HepG2 (cell line): ENCODE data around the gene SMAD6. TPM values are rescaled to one million over a fixed set of nuclear protein-coding genes. Genes with fewer than 3 reads are reported as not detected.
A peak's percentile ranks its signal among the peaks of the same experiment; 100 is the strongest.

Experiments
- E2F5 ChIP-seq: sonication (generic); formaldehyde crosslinking; conservative IDR thresholded peaks from 2 replicates; pipeline ENCODE4 v1.4.0; 2020; ENCODE audit warnings: missing genetic modification reagents
- FOSL1 ChIP-seq: sonication (generic); formaldehyde crosslinking; IDR thresholded peaks from 2 replicates; pipeline ENCODE4 v1.9.0; 2021; ENCODE audit warnings: missing genetic modification reagents, borderline replicate concordance
- MIXL1 ChIP-seq: IDR thresholded peaks from 2 replicates; pipeline ENCODE4 v1.6.1; 2016
- NR2C2 ChIP-seq: sonication (generic); formaldehyde crosslinking; IDR thresholded peaks from 2 replicates; pipeline ENCODE4 v1.4.0; 2020; ENCODE audit warnings: missing genetic modification reagents, mild to moderate bottlenecking, moderate library complexity, borderline replicate concordance
- PHF8 ChIP-seq: sonication (generic); formaldehyde crosslinking; IDR thresholded peaks from 2 replicates; pipeline ENCODE4 v1.5.0; 2020; ENCODE audit warnings: missing genetic modification reagents
- PTBP1 ChIP-seq: fragments of 200-400 bp; formaldehyde crosslinking; IDR thresholded peaks from 2 replicates; pipeline ENCODE4 v1.6.1; 2018; ENCODE audit warnings: low read length, low read depth; ENCODE audit not compliant: poor library complexity, severe bottlenecking
- RBM39 ChIP-seq: fragments of 200-400 bp; formaldehyde crosslinking; IDR thresholded peaks from one replicate; pipeline ENCODE4 v1.6.1; 2018; ENCODE audit warnings: antibody characterized with exemption, mild to moderate bottlenecking, low read depth, low read length; ENCODE audit not compliant: poor library complexity, severe bottlenecking
- ZBTB40 ChIP-seq, 2 experiments: fragments of 450-650 bp in 1 of 2; sonication (generic) in 1 of 2; formaldehyde crosslinking in 1 of 2; IDR thresholded peaks; 2 replicates each; pipeline versions ENCODE4 v1.6.1 to v1.8.0; 2016 to 2022; ENCODE audit warnings: antibody characterized with exemption in 1 of 2, mild to moderate bottlenecking in 1 of 2, missing genetic modification reagents in 1 of 2
- ZFP82 ChIP-seq: sonication (generic); formaldehyde crosslinking; IDR thresholded peaks from 2 replicates; pipeline ENCODE4 v1.5.1; 2020; ENCODE audit warnings: mild to moderate bottlenecking, missing genetic modification reagents, borderline replicate concordance
- ZFP91 ChIP-seq: sonication (generic); formaldehyde crosslinking; IDR thresholded peaks from 2 replicates; pipeline ENCODE4 v1.9.0; 2022; ENCODE audit warnings: missing genetic modification reagents, mild to moderate bottlenecking, borderline replicate concordance
- ZSCAN31 ChIP-seq: sonication (generic); formaldehyde crosslinking; IDR thresholded peaks from 2 replicates; pipeline ENCODE4 v1.5.0; 2020; ENCODE audit warnings: low read depth, mild to moderate bottlenecking, missing genetic modification reagents
- polyA plus RNA-seq, 8 experiments: library from polyadenylated mRNA; depleted of rRNA in 3 of 8; stranded (reverse) in 7 of 8; unstranded in 1 of 8; fragments of >200 nt; fragmentation: Illumina TruSeq in 4 of 8; extraction: Trizol in 4 of 8; gene quantifications; 2 replicates each; pipeline versions ENCODE4 v1.2.1 to v1.2.3, GENCODE V29; 2011 to 2016; ENCODE audit warnings: low read depth in 4 of 8, missing spikeins in 1 of 8, mixed read lengths in 1 of 8; ENCODE audit not compliant: insufficient read depth in 1 of 8
- total RNA-seq, 5 experiments: library from RNA; depleted of rRNA; stranded (reverse); fragments of >200 nt; fragmentation: Illumina TruSeq; extraction: Trizol; gene quantifications; 2 replicates each; pipeline ENCODE4 v1.2.3, GENCODE V29; 2016; ENCODE audit warnings: low read depth in 1 of 5
- TF ChIP-seq, protein P1 (sequence below): sonication (generic); formaldehyde crosslinking; conservative IDR thresholded peaks from 2 replicates; pipeline ENCODE4 v1.8.0; 2022; ENCODE audit warnings: mild to moderate bottlenecking, moderate library complexity, missing genetic modification reagents

The SMAD6 gene
- total and polyA plus RNA-seq, 2 of the 13 experiments (the other 11 are each of a cell fraction or from before 2014, with no cell fraction given): 3.3 to 4.4 TPM

GRCh38 chr15:66679657-66680108 lies 22.4 kb upstream of the SMAD6 start (continued):
- no peak for TF ChIP-seq NR2C2 (CRISPR knock-in tag)
- TF ChIP-seq FOSL1 (CRISPR knock-in tag): no peak
- TF ChIP-seq PTBP1: no peak
- no peak for TF ChIP-seq PHF8 (CRISPR knock-in tag)
- no peak for TF ChIP-seq ZFP82 (CRISPR knock-in tag)
- 0 out of 2 replicates have a peak, but pooled peaks have one; percentile 10 for TF ChIP-seq MIXL1
- TF ChIP-seq, protein P1, sequence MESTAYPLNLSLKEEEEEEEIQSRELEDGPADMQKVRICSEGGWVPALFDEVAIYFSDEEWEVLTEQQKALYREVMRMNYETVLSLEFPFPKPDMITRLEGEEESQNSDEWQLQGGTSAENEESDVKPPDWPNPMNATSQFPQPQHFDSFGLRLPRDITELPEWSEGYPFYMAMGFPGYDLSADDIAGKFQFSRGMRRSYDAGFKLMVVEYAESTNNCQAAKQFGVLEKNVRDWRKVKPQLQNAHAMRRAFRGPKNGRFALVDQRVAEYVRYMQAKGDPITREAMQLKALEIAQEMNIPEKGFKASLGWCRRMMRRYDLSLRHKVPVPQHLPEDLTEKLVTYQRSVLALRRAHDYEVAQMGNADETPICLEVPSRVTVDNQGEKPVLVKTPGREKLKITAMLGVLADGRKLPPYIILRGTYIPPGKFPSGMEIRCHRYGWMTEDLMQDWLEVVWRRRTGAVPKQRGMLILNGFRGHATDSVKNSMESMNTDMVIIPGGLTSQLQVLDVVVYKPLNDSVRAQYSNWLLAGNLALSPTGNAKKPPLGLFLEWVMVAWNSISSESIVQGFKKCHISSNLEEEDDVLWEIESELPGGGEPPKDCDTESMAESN (CRISPR knock-in tag): no peak
- TF ChIP-seq E2F5 (CRISPR knock-in tag): no peak
- no peak for TF ChIP-seq RBM39
- peak; percentile 65; the same call in 1 of the 2 replicates for TF ChIP-seq ZFP91 (CRISPR knock-in tag)
- no peak for TF ChIP-seq ZBTB40 (IDR thresholded peaks at IDR 0.05)
- TF ChIP-seq ZBTB40 (CRISPR knock-in tag; IDR thresholded peaks at IDR 0.05): no peak
- TF ChIP-seq ZSCAN31 (CRISPR knock-in tag): 0 out of 2 replicates have a peak, but pooled peaks have one; percentile 49
